PC-9 (cell line): ENCODE results near the gene DHRS2. TPM values are rescaled to one million over a fixed set of nuclear protein-coding genes. Genes with fewer than 3 reads are reported as not detected.

Experiments
- BruUV-seq: library from RNA; stranded (reverse); fragments of 400-500 nt; replicated peaks from 2 replicates; lab custom pipeline; 2021; lab: Mats Ljungman, UMichigan
- CTCF ChIA-PET: fragments of 300-600 bp; sonication (Branson Sonifier 250); formaldehyde crosslinking; loops from one replicate; lab custom pipeline; 2022; ENCODE audit warnings: antibody characterized with exemption; lab: Charles Lee
- POLR2A ChIA-PET: fragments of 300-600 bp; sonication (Branson Sonifier 250); formaldehyde crosslinking; loops from one replicate; lab custom pipeline; 2022; ENCODE audit warnings: antibody characterized with exemption; ENCODE audit not compliant: unreplicated experiment; lab: Charles Lee
- DNase-seq, 2 experiments: peaks; one replicate each; pipeline versions ENCODE4 v3.0.0 to v3.0.0-alpha.2; 2015 to 2022; ENCODE audit warnings: mixed read lengths in 1 of 2
- H2AFZ ChIP-seq: fragments of 200-600 bp; sonication (generic); 2 replicates; pipeline ENCODE4 v1.8.1; 2017; ENCODE audit warnings: antibody characterized with exemption
- H3F3A ChIP-seq: fragments of 200-600 bp; sonication (generic); 2 replicates; pipeline ENCODE4 v1.8.1; 2017; ENCODE audit warnings: antibody characterized with exemption, mild to moderate bottlenecking, low read depth; ENCODE audit not compliant: insufficient read depth
- H3K27ac ChIP-seq: fragments of 200-600 bp; sonication (generic); 2 replicates; pipeline ENCODE4 v1.6.1; 2016; ENCODE audit warnings: mixed run types
- H3K27me3 ChIP-seq: fragments of 200-600 bp; sonication (generic); 2 replicates; pipeline ENCODE4 v1.6.1; 2016; ENCODE audit warnings: low read depth, mixed run types; ENCODE audit not compliant: insufficient read depth
- H3K36me3 ChIP-seq: fragments of 200-600 bp; sonication (generic); 2 replicates; pipeline ENCODE4 v1.6.1; 2016; ENCODE audit warnings: low read depth, mixed run types
- H3K4me1 ChIP-seq: fragments of 200-600 bp; sonication (generic); replicated peaks from 2 replicates; pipeline ENCODE4 v1.6.1; 2016; ENCODE audit warnings: mixed run types; ENCODE audit not compliant: insufficient read depth
- H3K4me2 ChIP-seq: fragments of 200-600 bp; sonication (generic); 2 replicates; pipeline ENCODE4 v1.6.1; 2017; ENCODE audit warnings: mixed run types
- H3K4me3 ChIP-seq: fragments of 200-600 bp; sonication (generic); 2 replicates; pipeline ENCODE4 v1.6.1; 2016; ENCODE audit warnings: mixed run types
- H3K79me2 ChIP-seq: fragments of 200-600 bp; sonication (generic); 2 replicates; pipeline ENCODE4 v1.6.1; 2017; ENCODE audit warnings: low read depth, mixed run types
- H3K9me2 ChIP-seq: fragments of 200-600 bp; sonication (generic); 2 replicates; pipeline ENCODE4 v1.8.1; 2017; ENCODE audit warnings: mild to moderate bottlenecking; ENCODE audit not compliant: insufficient read depth
- H3K9me3 ChIP-seq: fragments of 200-600 bp; sonication (generic); 2 replicates; pipeline ENCODE4 v1.8.1; 2016; ENCODE audit warnings: low read depth; ENCODE audit not compliant: insufficient read depth
- H4K20me1 ChIP-seq: fragments of 200-600 bp; sonication (generic); 2 replicates; pipeline ENCODE4 v1.8.1; 2017; ENCODE audit not compliant: insufficient read depth
- EZH2 ChIP-seq: fragments of 200-600 bp; sonication (generic); IDR thresholded peaks from 2 replicates; pipeline ENCODE4 v1.8.0; 2017; ENCODE audit warnings: antibody characterized with exemption, low read depth
- intact Hi-C: fragments of 100-400 bp; cut with micrococcal nuclease; formaldehyde crosslinking; loops from one replicate; pipeline ENCODE4 v1.10.0; 2022; ENCODE audit not compliant: unreplicated experiment
- total RNA-seq: library from RNA; stranded (reverse); gene quantifications from 2 replicates; pipeline ENCODE4 v1.2.3, GENCODE V29; 2021
- TF ChIP-seq, protein P1 (sequence below): fragments of 200-600 bp; sonication (generic); conservative IDR thresholded peaks from 2 replicates; pipeline ENCODE4 v1.6.1; 2017; ENCODE audit warnings: mixed run types, antibody characterized with exemption, mild to moderate bottlenecking, moderate library complexity

Gene DHRS2
- total RNA-seq, 1 experiment from 2014 or later = 0.55 TPM

DNA sequence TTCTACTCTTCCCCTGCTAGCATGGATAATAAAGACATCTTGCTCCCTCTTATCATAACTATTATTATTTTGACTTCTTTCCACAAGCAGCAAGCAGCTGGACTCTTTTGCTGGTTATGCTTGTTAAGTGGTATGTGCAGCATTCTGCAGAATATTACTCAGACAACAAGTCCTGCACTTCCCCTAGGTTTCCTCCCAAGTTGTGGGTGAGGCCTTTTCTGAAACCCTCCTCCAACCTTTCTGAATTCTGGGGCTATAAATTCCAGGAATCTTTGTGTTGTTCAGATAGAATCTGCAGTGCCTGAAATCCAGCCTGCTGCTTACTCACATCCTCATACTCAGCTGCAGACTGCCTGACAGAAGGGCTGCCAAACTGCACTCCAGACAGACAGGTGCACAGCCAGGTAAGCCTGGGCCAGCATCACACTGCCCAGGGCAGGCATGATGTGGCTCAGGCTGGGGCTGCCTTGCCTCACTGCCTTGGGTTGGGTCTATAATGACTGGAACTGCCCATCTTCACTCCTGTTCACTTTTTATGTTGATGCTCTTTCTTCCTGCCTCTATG, 6.2 kb upstream of the DHRS2 start:
- Histone ChIP-seq H3K27me3 (no peaks in the 10 kb centered on the region), H3K27ac (no peak overlapping the region), H3K9me3 (no peaks in the 10 kb centered on the region), H3K4me1 (peaks cover 8% of the 10 kb centered on the region), H3K4me2 (no peak overlapping the region), H2AFZ (no peak overlapping the region), H4K20me1 (no peaks in the 10 kb centered on the region), H3K9me2 (no peaks in the 10 kb centered on the region), H3K4me3 (no peak overlapping the region), H3K36me3 (no peaks in the 10 kb centered on the region), H3F3A (no peaks in the 10 kb centered on the region), H3K79me2 (no peaks in the 10 kb centered on the region)
- CTCF ChIA-PET = no interaction called here
- no TSS peak for BruUV-seq
- DNase-seq = no peak
- POLR2A ChIA-PET = no interaction called here
- intact Hi-C loops = loop anchor here (5.0 kb wide), 1 partner anchor 37 kb away; no protein-coding TSS in a partner anchor
- TF ChIP-seq, protein P1, sequence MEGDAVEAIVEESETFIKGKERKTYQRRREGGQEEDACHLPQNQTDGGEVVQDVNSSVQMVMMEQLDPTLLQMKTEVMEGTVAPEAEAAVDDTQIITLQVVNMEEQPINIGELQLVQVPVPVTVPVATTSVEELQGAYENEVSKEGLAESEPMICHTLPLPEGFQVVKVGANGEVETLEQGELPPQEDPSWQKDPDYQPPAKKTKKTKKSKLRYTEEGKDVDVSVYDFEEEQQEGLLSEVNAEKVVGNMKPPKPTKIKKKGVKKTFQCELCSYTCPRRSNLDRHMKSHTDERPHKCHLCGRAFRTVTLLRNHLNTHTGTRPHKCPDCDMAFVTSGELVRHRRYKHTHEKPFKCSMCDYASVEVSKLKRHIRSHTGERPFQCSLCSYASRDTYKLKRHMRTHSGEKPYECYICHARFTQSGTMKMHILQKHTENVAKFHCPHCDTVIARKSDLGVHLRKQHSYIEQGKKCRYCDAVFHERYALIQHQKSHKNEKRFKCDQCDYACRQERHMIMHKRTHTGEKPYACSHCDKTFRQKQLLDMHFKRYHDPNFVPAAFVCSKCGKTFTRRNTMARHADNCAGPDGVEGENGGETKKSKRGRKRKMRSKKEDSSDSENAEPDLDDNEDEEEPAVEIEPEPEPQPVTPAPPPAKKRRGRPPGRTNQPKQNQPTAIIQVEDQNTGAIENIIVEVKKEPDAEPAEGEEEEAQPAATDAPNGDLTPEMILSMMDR = no peak
- TF ChIP-seq EZH2 = no peak

DNA sequence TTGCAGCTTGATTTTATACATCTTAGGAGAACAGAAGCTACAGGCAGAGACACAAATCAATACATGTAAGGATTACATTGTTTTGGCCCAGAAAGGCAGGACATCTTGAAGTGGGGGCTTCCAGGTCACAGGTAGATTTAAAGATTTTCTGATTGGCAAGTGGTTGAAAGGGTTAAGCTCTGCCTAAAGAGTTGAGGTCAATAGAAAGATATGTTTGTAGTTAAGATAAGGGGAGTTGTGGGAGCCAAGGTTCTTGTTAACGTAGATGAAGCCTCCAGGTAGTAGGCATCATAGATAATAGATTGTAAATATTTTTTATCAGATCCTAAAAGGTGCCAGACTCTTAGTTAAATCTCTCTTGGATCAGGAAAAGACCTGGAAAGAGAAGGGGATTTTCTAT, 5.5 kb upstream of the DHRS2 start:
- no peak overlapping the region for H3K27ac ChIP-seq
- CTCF ChIA-PET = interaction anchor here (3.0 kb wide), 1 partner anchor 96 kb away, joined by 11 read pairs; no protein-coding TSS in a partner anchor
- no peak for DNase-seq
- no peak overlapping the region for H2AFZ ChIP-seq
- H3F3A ChIP-seq = no peaks in the 10 kb centered on the region
- no peaks in the 10 kb centered on the region for H3K79me2 ChIP-seq
- intact Hi-C loops = loop anchor here (5.0 kb wide), 1 partner anchor 37 kb away; no protein-coding TSS in a partner anchor
- BruUV-seq = no TSS peak
- peaks cover 8% of the 10 kb centered on the region for H3K4me1 ChIP-seq
- no peaks in the 10 kb centered on the region for H3K9me3 ChIP-seq
- H3K4me3 ChIP-seq = no peak overlapping the region
- TF ChIP-seq EZH2 = no peak
- TF ChIP-seq, protein P1 = no peak
- H3K27me3 ChIP-seq = no peaks in the 10 kb centered on the region
- H3K9me2 ChIP-seq = no peaks in the 10 kb centered on the region
- H3K4me2 ChIP-seq = no peak overlapping the region
- no peaks in the 10 kb centered on the region for H4K20me1 ChIP-seq
- H3K36me3 ChIP-seq = no peaks in the 10 kb centered on the region
- POLR2A ChIA-PET = no interaction called here

DNA sequence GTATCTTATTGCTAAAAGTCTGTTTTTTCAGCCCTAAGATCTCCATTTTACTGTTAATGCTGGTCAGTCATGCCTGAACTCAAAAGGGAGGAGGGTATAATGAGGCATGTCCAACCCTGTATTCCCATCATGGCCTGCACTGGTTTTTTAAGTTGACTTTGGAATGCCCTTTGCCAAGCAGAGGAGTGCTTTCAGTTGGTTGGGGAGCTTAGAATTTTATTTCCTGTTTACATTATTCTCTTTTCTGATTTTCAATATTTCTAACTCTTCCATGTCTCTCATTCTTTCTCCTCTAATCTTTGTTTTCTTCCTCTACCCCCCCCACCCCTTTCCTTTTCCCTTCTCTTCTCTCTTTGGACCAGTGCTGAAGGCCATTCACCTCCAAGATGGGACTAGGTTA, 4.9 kb upstream of the DHRS2 start:
- peaks cover 8% of the 10 kb centered on the region for H3K4me1 ChIP-seq
- no peaks in the 10 kb centered on the region; the same call in 1 of the 2 replicates for H3F3A ChIP-seq
- H3K4me3 ChIP-seq = no peak overlapping the region
- DNase-seq = no peak
- TF ChIP-seq EZH2 = no peak
- TF ChIP-seq, protein P1 = no peak
- H3K9me3 ChIP-seq = no peaks in the 10 kb centered on the region
- no peaks in the 10 kb centered on the region for H3K36me3 ChIP-seq
- no peak overlapping the region for H2AFZ ChIP-seq
- BruUV-seq = no TSS peak
- no peaks in the 10 kb centered on the region for H3K9me2 ChIP-seq
- H3K79me2 ChIP-seq = peaks cover under 1% of the 10 kb centered on the region
- 0 out of 2 replicates have a peak overlapping the region, but pooled peaks have one; percentile 34 for H3K4me2 ChIP-seq
- ChIA-PET POLR2A (no interaction called here), CTCF (interaction anchor here (0.6 to 3.0 kb wide), 10 partner anchors 9 to 1578 kb away, joined by 3 to 13 read pairs (median 6); no protein-coding TSS in a partner anchor)
- H3K27ac ChIP-seq = no peak overlapping the region
- no peaks in the 10 kb centered on the region for H3K27me3 ChIP-seq
- H4K20me1 ChIP-seq = no peaks in the 10 kb centered on the region
- intact Hi-C loops = loop anchor here (5.0 kb wide), 1 partner anchor 36 kb away; no protein-coding TSS in a partner anchor
